Stomach (tissue), 9 donors: Measurements from ENCODE around the gene KLC4. TPM values are rescaled to one million over a fixed set of nuclear protein-coding genes. Genes with fewer than 3 reads are reported as not detected.
A peak's percentile ranks its signal among the peaks of the same experiment; 100 is the strongest.

Source experiments
- DNase-seq, 2 donors: peaks; one replicate each; pipeline versions ENCODE4 v3.0.0 to v3.0.0-alpha.2; 2013 to 2019
- H3K27ac ChIP-seq, 5 donors: fragments of 200-600 bp in 4 of 5; sonication (generic) in 4 of 5; one replicate each; pipeline ENCODE4 v1.5.1; 2013 to 2019; ENCODE audit warnings: mild to moderate bottlenecking in 1 of 5, moderate library complexity in 1 of 5
- H3K27me3 ChIP-seq, 3 donors: fragments of 200-600 bp; sonication (generic); one replicate each; pipeline ENCODE4 v1.5.1; 2017 to 2019; ENCODE audit warnings: mixed run types in 1 of 3
- H3K36me3 ChIP-seq, 4 donors: fragments of 200-600 bp; sonication (generic); 1 replicate in 3 of 4; 2 replicates in 1 of 4; pipeline ENCODE4 v1.5.1; 2016 to 2019
- H3K4me1 ChIP-seq, 4 donors: fragments of 200-600 bp; sonication (generic); one replicate each; pipeline ENCODE4 v1.5.1; 2016 to 2019
- H3K4me3 ChIP-seq, 4 donors: fragments of 200-600 bp; sonication (generic) in 3 of 4; one replicate each; pipeline ENCODE4 v1.5.1; 2016 to 2019; ENCODE audit warnings: mild to moderate bottlenecking in 1 of 4
- H3K9me3 ChIP-seq, 4 donors: fragments of 200-600 bp; sonication (generic); one replicate each; pipeline ENCODE4 v1.5.1; 2016 to 2019
- CTCF ChIP-seq, 7 experiments: fragments of 450-650 bp in 4 of 7; fragments of 200-600 bp in 3 of 7; sonication (generic) in 3 of 7; IDR thresholded peaks; one replicate each; pipeline ENCODE4 v1.5.1; 2016 to 2019; ENCODE audit warnings: antibody characterized with exemption in 7 of 7, control low read depth in 2 of 7, mild to moderate bottlenecking in 1 of 7
- EP300 ChIP-seq: sonication (generic); formaldehyde crosslinking; IDR thresholded peaks from one replicate; pipeline ENCODE4 v1.6.1; 2017; ENCODE audit warnings: antibody characterized with exemption
- POLR2A ChIP-seq, 4 donors: fragments of 450-650 bp; IDR thresholded peaks; one replicate each; pipeline ENCODE4 v1.6.1; 2016; ENCODE audit warnings: antibody characterized with exemption in 4 of 4, control low read depth in 2 of 4, mild to moderate bottlenecking in 1 of 4, moderate library complexity in 1 of 4
- POLR2AphosphoS5 ChIP-seq, 3 donors: sonication (generic); formaldehyde crosslinking; IDR thresholded peaks; one replicate each; pipeline ENCODE4 v1.6.1; 2016; ENCODE audit warnings: antibody characterized with exemption in 3 of 3
- WGBS, 5 donors: extraction: QIAGEN DNeasy Blood & Tissue Kit in 3 of 5; methylation state at CpG; one replicate each; pipeline versions ENCODE4 v1.1.5 to v1.1.7; 2013 to 2018; 5-methylcytosine and 5-hydroxymethylcytosine counted together
- intact Hi-C: fragments of 100-400 bp; cut with DNase I; formaldehyde crosslinking; loops from one replicate; pipeline ENCODE4 v1.15.1; 2023; ENCODE audit warnings: low total_unique reads
- polyA plus RNA-seq, 3 donors: library from polyadenylated mRNA; stranded (reverse); fragments of 200-250 nt; gene quantifications; one replicate each; pipeline ENCODE4 v1.2.3, GENCODE V29; 2013
- total RNA-seq, 5 donors: library from RNA; depleted of rRNA; stranded (reverse); fragments of >200 nt; gene quantifications; one replicate each; pipeline versions ENCODE4 v1.1.0 to v1.2.3, GENCODE V29; 2014 to 2016
- donor health status: healthy with polysubstance abuse.
- donor health status: Bipolar disorder and iron deficiency.
- donor health status: healthy.

KLC4 gene
- total and polyA plus RNA-seq, 8 donors = 23.5 to 410 (median 48.3) TPM

GRCh38 chr6:43120944-43121913 is 61.8 kb downstream of the KLC4 start:
- Histone ChIP-seq H3K4me3 (no peak overlapping the region), H3K4me1 (peaks cover 5 to 33% (median 19%) of the 10 kb centered on the region in 4 donors), H3K9me3 (no peaks in the 10 kb centered on the region), H3K36me3 (no peaks in the 10 kb centered on the region), H3K27me3 (no peaks in the 10 kb centered on the region), H3K27ac (peak overlapping the region in 4 of 5 donors; percentile 29 to 78 (median 70))
- peak in 1 of 2 donors; percentile 66 for DNase-seq
- intact Hi-C loops = no loop called here
- 62 to 72% (median 68%) methylated on average over 9 of the region's 9 CpGs for WGBS, 5 donors
- TF ChIP-seq CTCF (IDR thresholded peaks at IDR 0.05) (no peak), POLR2AphosphoS5 (IDR thresholded peaks at IDR 0.05) (peak in 2 of 3 donors; percentile 25 to 46)

GRCh38 chr6:43122146-43122545 is 62.7 kb downstream of the KLC4 start:
- intact Hi-C loops = no loop called here
- Histone ChIP-seq H3K36me3 (no peaks in the 10 kb centered on the region), H3K27ac (peak overlapping the region in 3 of 5 donors; percentile 66 to 78 (median 73)), H3K27me3 (no peaks in the 10 kb centered on the region), H3K4me1 (peaks cover 5 to 31% (median 19%) of the 10 kb centered on the region in 4 donors), H3K4me3 (no peak overlapping the region), H3K9me3 (no peaks in the 10 kb centered on the region)
- TF ChIP-seq POLR2AphosphoS5 (IDR thresholded peaks at IDR 0.05) (no peak), CTCF (IDR thresholded peaks at IDR 0.05) (no peak), EP300 (no peak), POLR2A (IDR thresholded peaks at IDR 0.05) (no peak)
- WGBS, 5 donors = 70 to 86% (median 80%) methylated on average over 2 of the region's 2 CpGs
- no peak for DNase-seq

- DNase-seq = peak in 1 of 2 donors; percentile 77
These were observed 64.3 kb downstream of the KLC4 start for GRCh38 chr6:43123461-43124314.

More at GRCh38 chr6:43123461-43124314, 64.3 kb downstream of the KLC4 start:
- no peak overlapping the region for H3K4me3 ChIP-seq
- no peak for TF ChIP-seq CTCF (IDR thresholded peaks at IDR 0.05)
- no peak for TF ChIP-seq POLR2A (IDR thresholded peaks at IDR 0.05)
- no peak for TF ChIP-seq EP300
- TF ChIP-seq POLR2AphosphoS5 (IDR thresholded peaks at IDR 0.05) = no peak
- intact Hi-C loops = no loop called here
- 58 to 76% (median 69%) methylated on average over 23 to 25 of the region's 25 CpGs for WGBS, 5 donors
- peak overlapping the region in 3 of 5 donors; percentile 22 to 44 (median 32) for H3K27ac ChIP-seq
- no peaks in the 10 kb centered on the region for H3K9me3 ChIP-seq
- no peaks in the 10 kb centered on the region for H3K36me3 ChIP-seq
- H3K4me1 ChIP-seq = peaks cover 5 to 37% (median 22%) of the 10 kb centered on the region in 4 donors
- no peaks in the 10 kb centered on the region for H3K27me3 ChIP-seq
